Ishikawa (cell line): Measurements from ENCODE around the gene XDH.

ENCODE experiments used
- CEBPB ChIP-seq: IDR thresholded peaks from 2 replicates; pipeline ENCODE4 v1.6.1; 2012
- EGR1 ChIP-seq: IDR thresholded peaks from 2 replicates; pipeline ENCODE4 v1.6.1; 2012
- EP300 ChIP-seq: IDR thresholded peaks from 2 replicates; pipeline ENCODE4 v1.6.1; 2012; ENCODE audit warnings: borderline replicate concordance
- FOXM1 ChIP-seq: IDR thresholded peaks from 2 replicates; pipeline ENCODE4 v1.6.1; 2012; ENCODE audit warnings: low read depth, borderline replicate concordance
- MAX ChIP-seq: IDR thresholded peaks from 2 replicates; pipeline ENCODE4 v1.6.1; 2012
- REST ChIP-seq: IDR thresholded peaks from 2 replicates; pipeline ENCODE4 v1.6.1; 2012; ENCODE audit warnings: low read depth, mild to moderate bottlenecking
- TAF1 ChIP-seq: IDR thresholded peaks from 2 replicates; pipeline ENCODE4 v1.6.1; 2012; ENCODE audit warnings: low read depth, mild to moderate bottlenecking
- TCF12 ChIP-seq: IDR thresholded peaks from 2 replicates; pipeline ENCODE4 v1.6.1; 2012; ENCODE audit warnings: low read depth
- TEAD4 ChIP-seq: IDR thresholded peaks from 2 replicates; pipeline ENCODE4 v1.6.1; 2012
- YY1 ChIP-seq: IDR thresholded peaks from 2 replicates; pipeline ENCODE4 v1.6.1; 2012; ENCODE audit warnings: low read depth
- ZBTB7A ChIP-seq: IDR thresholded peaks from 2 replicates; pipeline ENCODE4 v1.6.1; 2012; ENCODE audit warnings: low read depth

- TF ChIP-seq TAF1, result no peak
- TF ChIP-seq TCF12, result no peak
- TF ChIP-seq ZBTB7A, result no peak
- no peak for TF ChIP-seq EP300
- TF ChIP-seq CEBPB, result no peak
- TF ChIP-seq MAX, result no peak
- TF ChIP-seq EGR1, result no peak
- TF ChIP-seq YY1, result no peak
- no peak for TF ChIP-seq FOXM1
- TF ChIP-seq TEAD4, result no peak
- TF ChIP-seq REST, result no peak
Measured at GRCh38 chr2:31414601-31415241, at the start of gene XDH.
